Suprapubic skin (tissue), 4 donors: ENCODE data around the gene CHN2. TPM values are rescaled to one million over a fixed set of nuclear protein-coding genes. Genes with fewer than 3 reads are reported as not detected.

Source experiments
- DNase-seq, 2 donors: peaks; one replicate each; pipeline ENCODE4 v3.0.0-alpha.2; 2019; ENCODE audit warnings: low spot score in 2 of 2
- H3K27ac ChIP-seq: fragments of 200-600 bp; sonication (generic); one replicate; pipeline ENCODE4 v1.5.1; 2019
- H3K27me3 ChIP-seq: fragments of 200-600 bp; sonication (generic); one replicate; pipeline ENCODE4 v1.5.1; 2019
- H3K36me3 ChIP-seq: fragments of 200-600 bp; sonication (generic); one replicate; pipeline ENCODE4 v1.5.1; 2019
- H3K4me1 ChIP-seq: fragments of 200-600 bp; sonication (generic); one replicate; pipeline ENCODE4 v1.5.1; 2019
- H3K4me3 ChIP-seq: fragments of 200-600 bp; sonication (generic); one replicate; pipeline ENCODE4 v1.5.1; 2019; ENCODE audit warnings: mild to moderate bottlenecking
- H3K9me3 ChIP-seq: fragments of 200-600 bp; sonication (generic); one replicate; pipeline ENCODE4 v1.5.1; 2019
- CTCF ChIP-seq, 2 donors: fragments of 200-600 bp in 1 of 2; fragments of 450-650 bp in 1 of 2; sonication (generic) in 1 of 2; IDR thresholded peaks; one replicate each; pipeline ENCODE4 v1.5.1; 2016 to 2019; ENCODE audit warnings: antibody characterized with exemption in 2 of 2, mild to moderate bottlenecking in 1 of 2, moderate library complexity in 1 of 2
- EP300 ChIP-seq: sonication (generic); formaldehyde crosslinking; IDR thresholded peaks from one replicate; pipeline ENCODE4 v1.6.1; 2017; ENCODE audit warnings: antibody characterized with exemption
- POLR2A ChIP-seq, 2 donors: fragments of 450-650 bp; IDR thresholded peaks; one replicate each; pipeline ENCODE4 v1.6.1; 2017; ENCODE audit warnings: antibody characterized with exemption in 2 of 2, mild to moderate bottlenecking in 2 of 2, moderate library complexity in 2 of 2
- POLR2AphosphoS5 ChIP-seq, 3 donors: sonication (generic); formaldehyde crosslinking; IDR thresholded peaks; one replicate each; pipeline ENCODE4 v1.6.1; 2017; ENCODE audit warnings: antibody characterized with exemption in 3 of 3
- WGBS: methylation state at CpG from one replicate; pipeline ENCODE4 v1.1.5; 2018; 5-methylcytosine and 5-hydroxymethylcytosine counted together
- total RNA-seq, 4 donors: library from RNA; depleted of rRNA; stranded (reverse); fragments of >200 nt; gene quantifications; one replicate each; pipeline ENCODE4 v1.1.0, GENCODE V29; 2016

Gene CHN2
- total RNA-seq, 4 donors from 2014 or later: 3.3 to 9.6 (median 6.2) TPM

- H3K9me3 ChIP-seq: no peaks in the 10 kb centered on the region
- H3K27me3 ChIP-seq: no peaks in the 10 kb centered on the region
- TF ChIP-seq CTCF (IDR thresholded peaks at IDR 0.05): no peak
- no peak for TF ChIP-seq POLR2AphosphoS5 (IDR thresholded peaks at IDR 0.05)
- TF ChIP-seq EP300: no peak
- TF ChIP-seq POLR2A (IDR thresholded peaks at IDR 0.05): no peak
- H3K36me3 ChIP-seq: no peaks in the 10 kb centered on the region
- no peak for DNase-seq
- H3K27ac ChIP-seq: no peak overlapping the region
- H3K4me3 ChIP-seq: no peak overlapping the region
- H3K4me1 ChIP-seq: peaks cover 5% of the 10 kb centered on the region
These were observed 101.8 kb downstream of the CHN2 start for GRCh38 chr7:29296421-29296820.

GRCh38 chr7:29297194-29297890 lies 102.8 kb downstream of the CHN2 start:
- no peak for TF ChIP-seq POLR2A (IDR thresholded peaks at IDR 0.05)
- TF ChIP-seq POLR2AphosphoS5 (IDR thresholded peaks at IDR 0.05): no peak
- WGBS: 85% methylated on average over 16 of the region's 16 CpGs
- DNase-seq: no peak

GRCh38 chr7:29299086-29299485 lies 104.5 kb downstream of the CHN2 start:
- Histone ChIP-seq H3K4me1 (peaks cover 5% of the 10 kb centered on the region), H3K27me3 (no peaks in the 10 kb centered on the region), H3K4me3 (no peak overlapping the region), H3K27ac (no peak overlapping the region), H3K36me3 (no peaks in the 10 kb centered on the region), H3K9me3 (no peaks in the 10 kb centered on the region)
- TF ChIP-seq POLR2AphosphoS5 (IDR thresholded peaks at IDR 0.05) (no peak), CTCF (IDR thresholded peaks at IDR 0.05) (no peak), EP300 (no peak), POLR2A (IDR thresholded peaks at IDR 0.05) (no peak)
- no peak for DNase-seq
- 92% methylated on average over 6 of the region's 6 CpGs for WGBS

More at GRCh38 chr7:29297194-29297890, 102.8 kb downstream of the CHN2 start:
- Histone ChIP-seq H3K36me3 (no peaks in the 10 kb centered on the region), H3K27ac (no peak overlapping the region), H3K4me3 (no peak overlapping the region), H3K9me3 (no peaks in the 10 kb centered on the region), H3K4me1 (peaks cover 5% of the 10 kb centered on the region), H3K27me3 (no peaks in the 10 kb centered on the region)

- H3K36me3 ChIP-seq: no peaks in the 10 kb centered on the region
- no peaks in the 10 kb centered on the region for H3K9me3 ChIP-seq
- 35% methylated on average over 4 of the region's 4 CpGs for WGBS
- no peak overlapping the region for H3K4me3 ChIP-seq
- no peak for DNase-seq
- no peak overlapping the region for H3K27ac ChIP-seq
- peaks cover 5% of the 10 kb centered on the region for H3K4me1 ChIP-seq
- no peaks in the 10 kb centered on the region for H3K27me3 ChIP-seq
- TF ChIP-seq CTCF (IDR thresholded peaks at IDR 0.05) (no peak), POLR2A (IDR thresholded peaks at IDR 0.05) (no peak), EP300 (no peak), POLR2AphosphoS5 (IDR thresholded peaks at IDR 0.05) (no peak)
These were observed 105.5 kb downstream of the CHN2 start for GRCh38 chr7:29300026-29300480.

- peaks cover 5% of the 10 kb centered on the region for H3K4me1 ChIP-seq
- no peaks in the 10 kb centered on the region for H3K27me3 ChIP-seq
- H3K36me3 ChIP-seq: no peaks in the 10 kb centered on the region
- no peak overlapping the region for H3K4me3 ChIP-seq
- no peak overlapping the region for H3K27ac ChIP-seq
- 77% methylated on average over 1 of the region's 1 CpG for WGBS
- DNase-seq: no peak
- no peak for TF ChIP-seq CTCF (IDR thresholded peaks at IDR 0.05)
- no peak for TF ChIP-seq EP300
- TF ChIP-seq POLR2A (IDR thresholded peaks at IDR 0.05): no peak
- TF ChIP-seq POLR2AphosphoS5 (IDR thresholded peaks at IDR 0.05): no peak
- H3K9me3 ChIP-seq: no peaks in the 10 kb centered on the region
These were observed 106.1 kb downstream of the CHN2 start for GRCh38 chr7:29300649-29301048.
